Prostate gland (tissue), 2 donors: Measurements from ENCODE around the gene SLC38A5. TPM values are rescaled to one million over a fixed set of nuclear protein-coding genes. Genes with fewer than 3 reads are reported as not detected.
"Not testable (repeated sequence)": the region's sequence is repeated elsewhere in the genome, so short reads cannot be mapped to it uniquely, and the experiment has no call there.

Experiments
- DNase-seq: peaks from one replicate; pipeline ENCODE4 v3.0.0-alpha.2; 2019; ENCODE audit warnings: low spot score
- H3K27ac ChIP-seq, 2 donors: fragments of 200-600 bp; sonication (generic); 2 replicates each; pipeline ENCODE4 v1.5.1; 2017 to 2019
- H3K27me3 ChIP-seq: fragments of 200-600 bp; sonication (generic); replicated peaks from 2 replicates; pipeline ENCODE4 v1.5.1; 2019; ENCODE audit not compliant: insufficient read depth
- H3K36me3 ChIP-seq, 2 donors: fragments of 200-600 bp; sonication (generic); 1 replicate in 1 of 2; 2 replicates in 1 of 2; pipeline versions ENCODE4 v1.5.1 to v1.8.1; 2017 to 2019
- H3K4me1 ChIP-seq: fragments of 200-600 bp; sonication (generic); replicated peaks from 2 replicates; pipeline ENCODE4 v1.5.1; 2019
- H3K4me3 ChIP-seq, 2 donors: fragments of 200-600 bp; sonication (generic); 2 replicates each; pipeline ENCODE4 v1.5.1; 2017 to 2019
- H3K9me3 ChIP-seq: fragments of 200-600 bp; sonication (generic); 2 replicates; pipeline ENCODE4 v1.5.1; 2017
- CTCF ChIP-seq, 4 experiments: fragments of 200-600 bp in 2 of 4; fragments of 450-650 bp in 2 of 4; sonication (generic) in 2 of 4; IDR thresholded peaks; 1 replicate in 3 of 4; 2 replicates in 1 of 4; pipeline ENCODE4 v1.5.1; 2016 to 2019; ENCODE audit warnings: antibody characterized with exemption in 4 of 4, mild to moderate bottlenecking in 2 of 4, moderate library complexity in 2 of 4
- POLR2A ChIP-seq: fragments of 450-650 bp; IDR thresholded peaks from one replicate; pipeline ENCODE4 v1.6.1; 2016; ENCODE audit warnings: antibody characterized with exemption, mild to moderate bottlenecking
- POLR2AphosphoS5 ChIP-seq: sonication (generic); formaldehyde crosslinking; IDR thresholded peaks from one replicate; pipeline ENCODE4 v1.6.1; 2017; ENCODE audit warnings: antibody characterized with exemption
- WGBS: methylation state at CpG from one replicate; pipeline ENCODE4 v1.1.5; 2018; 5-methylcytosine and 5-hydroxymethylcytosine counted together
- intact Hi-C: fragments of 100-400 bp; cut with DNase I; formaldehyde crosslinking; loops from one replicate; pipeline ENCODE4 v1.14.2; 2022
- total RNA-seq, 2 donors: library from RNA; depleted of rRNA; stranded (reverse); fragments of >200 nt; gene quantifications; one replicate each; pipeline ENCODE4 v1.1.0, GENCODE V29; 2016

SLC38A5 gene
- total RNA-seq, 2 donors from 2014 or later: 3.0 to 6.2 TPM

- H3K27me3 ChIP-seq: no peaks in the 10 kb centered on the region
- H3K4me1 ChIP-seq: no peaks in the 10 kb centered on the region
- DNase-seq: no peak
- WGBS: 83% methylated on average over 6 of the region's 6 CpGs
- intact Hi-C loops: no loop called here
- TF ChIP-seq POLR2AphosphoS5 (no peak), CTCF (IDR thresholded peaks at IDR 0.05) (no peak), POLR2A (no peak)
- no peaks in the 10 kb centered on the region for H3K36me3 ChIP-seq
- H3K27ac ChIP-seq: no peak overlapping the region
- no peak overlapping the region for H3K4me3 ChIP-seq
- H3K9me3 ChIP-seq: no peaks in the 10 kb centered on the region
These were observed 13.3 kb downstream of the SLC38A5 start for GRCh38 chrX:48456628-48457331.

GRCh38 chrX:48451708-48452107 lies 18.4 kb downstream of the SLC38A5 start:
- intact Hi-C loops: no loop called here
- Histone ChIP-seq H3K9me3 (no peaks in the 10 kb centered on the region), H3K27me3 (no peaks in the 10 kb centered on the region), H3K4me1 (no peaks in the 10 kb centered on the region), H3K36me3 (no peaks in the 10 kb centered on the region), H3K27ac (no peak overlapping the region), H3K4me3 (no peak overlapping the region)
- DNase-seq: no peak
- WGBS: 43% methylated on average over 4 of the region's 4 CpGs
- TF ChIP-seq CTCF (IDR thresholded peaks at IDR 0.05): no peak
- TF ChIP-seq POLR2AphosphoS5: no peak
- no peak for TF ChIP-seq POLR2A

DNA sequence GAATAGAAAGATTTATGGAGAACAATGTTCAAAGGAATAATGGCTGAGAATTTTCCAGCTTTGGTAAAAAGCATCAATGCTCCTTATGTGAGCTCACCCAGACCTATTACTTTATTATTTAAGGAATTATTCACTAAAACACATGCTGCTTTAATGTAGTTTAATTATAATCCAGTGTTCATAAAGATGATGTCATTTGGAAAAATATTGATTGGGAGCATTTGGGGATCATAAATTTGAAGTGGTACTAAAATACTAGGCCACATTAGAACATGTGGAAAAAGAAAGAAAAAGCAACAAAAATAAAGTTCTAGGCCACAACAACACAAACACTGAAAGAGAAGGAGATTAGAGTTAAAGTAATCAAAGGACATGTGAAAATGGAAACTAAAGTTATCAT lies 20.0 kb downstream of the SLC38A5 start:
- TF ChIP-seq CTCF (IDR thresholded peaks at IDR 0.05) (no peak), POLR2A (no peak), POLR2AphosphoS5 (no peak)
- no peak for DNase-seq
- Histone ChIP-seq H3K27ac (no peak overlapping the region), H3K9me3 (no peaks in the 10 kb centered on the region), H3K4me3 (no peak overlapping the region), H3K27me3 (no peaks in the 10 kb centered on the region), H3K4me1 (no peaks in the 10 kb centered on the region), H3K36me3 (no peaks in the 10 kb centered on the region)
- intact Hi-C loops: no loop called here

- WGBS: 93% methylated on average over 6 of the region's 6 CpGs
- intact Hi-C loops: not testable (repeated sequence)
These were observed 22.9 kb downstream of the SLC38A5 start for GRCh38 chrX:48447201-48447600.

GRCh38 chrX:48433713-48434112 lies 36.3 kb downstream of the SLC38A5 start:
- H3K9me3 ChIP-seq, intact Hi-C loops, H3K4me1 ChIP-seq, H3K27ac ChIP-seq, DNase-seq, H3K4me3 ChIP-seq, H3K36me3 ChIP-seq, H3K27me3 ChIP-seq: not testable (repeated sequence)
- 75% methylated on average over 11 of the region's 13 CpGs for WGBS

More at GRCh38 chrX:48447201-48447600, 22.9 kb downstream of the SLC38A5 start:
- H3K27ac ChIP-seq, H3K4me1 ChIP-seq, DNase-seq, H3K36me3 ChIP-seq, H3K27me3 ChIP-seq, H3K9me3 ChIP-seq, H3K4me3 ChIP-seq: not testable (repeated sequence)

- 76% methylated on average over 4 of the region's 4 CpGs for WGBS
These were observed 39.9 kb downstream of the SLC38A5 start for GRCh38 chrX:48430166-48430565.

GRCh38 chrX:48429606-48430005 lies 40.5 kb downstream of the SLC38A5 start:
- H3K27ac ChIP-seq, H3K36me3 ChIP-seq, H3K9me3 ChIP-seq, DNase-seq, H3K4me1 ChIP-seq, intact Hi-C loops, H3K4me3 ChIP-seq, H3K27me3 ChIP-seq: not testable (repeated sequence)
- WGBS: 37% methylated on average over 5 of the region's 5 CpGs

More at GRCh38 chrX:48430166-48430565, 39.9 kb downstream of the SLC38A5 start:
- H3K4me1 ChIP-seq, H3K27ac ChIP-seq, H3K27me3 ChIP-seq, intact Hi-C loops, H3K4me3 ChIP-seq, H3K9me3 ChIP-seq, H3K36me3 ChIP-seq, DNase-seq: not testable (repeated sequence)

DNA sequence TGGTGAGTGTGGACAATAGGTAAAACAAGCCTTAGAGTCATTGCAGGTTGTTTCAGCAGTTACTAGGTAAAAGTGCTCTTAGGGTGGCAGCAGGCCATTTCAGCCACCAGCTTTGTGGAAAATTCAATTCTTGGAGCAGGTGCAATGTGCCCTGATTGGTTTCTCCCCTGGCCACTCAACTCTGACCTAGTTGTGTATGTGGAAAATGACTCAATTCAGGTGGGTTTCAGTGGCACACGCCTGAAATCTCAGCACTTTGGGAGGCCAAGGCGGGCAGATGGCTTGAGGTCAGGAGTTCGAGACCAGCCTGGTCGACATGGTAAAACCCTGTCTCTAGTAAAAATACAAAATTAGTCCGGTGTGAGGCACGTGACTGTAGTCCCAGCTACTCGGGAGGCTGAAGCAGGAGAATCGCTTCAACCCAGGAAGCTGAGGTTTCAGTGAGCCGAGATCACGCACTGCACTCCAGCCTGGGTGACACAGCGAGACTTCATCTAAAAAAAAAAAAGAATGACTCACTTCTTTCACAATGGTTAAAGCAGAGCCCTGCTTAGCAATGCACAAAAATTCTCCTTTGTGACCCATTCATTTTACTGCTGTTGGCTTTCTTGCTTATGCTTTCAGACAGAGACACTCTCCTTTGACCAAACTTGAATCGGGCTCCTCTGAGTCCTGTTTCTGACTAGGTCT lies 42.9 kb downstream of the SLC38A5 start:
- DNase-seq, H3K4me3 ChIP-seq, H3K4me1 ChIP-seq, intact Hi-C loops, H3K9me3 ChIP-seq, H3K36me3 ChIP-seq, H3K27ac ChIP-seq, H3K27me3 ChIP-seq: not testable (repeated sequence)
- WGBS: no CpG with 5 or more reads among the region's 12 CpGs

DNA sequence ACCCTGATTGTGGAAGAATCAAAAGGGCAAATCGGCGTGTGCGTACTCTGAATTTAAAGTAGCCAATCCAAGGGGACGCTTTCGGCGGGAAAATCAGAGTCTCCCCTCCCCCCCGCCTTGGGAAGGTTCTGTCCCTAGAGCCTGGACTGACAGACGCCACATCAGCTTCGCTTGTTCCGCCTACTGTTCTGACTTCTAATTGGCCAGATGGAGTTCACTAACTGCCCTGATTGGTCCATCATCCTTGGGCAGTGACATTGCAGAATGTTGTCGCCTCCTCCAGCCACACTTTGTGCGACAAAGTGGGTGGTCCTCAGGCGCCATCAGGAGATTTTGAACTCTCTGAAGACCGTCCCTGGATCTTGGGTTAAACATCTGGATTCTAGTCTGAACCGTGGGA lies 58.2 kb downstream of the SLC38A5 start, which contains the start of gene SSX4B:
TSS of gene SSX4B (minus strand) at position 101 of the 400 bp plus-strand sequence. CDS start 588 bp downstream, outside the sequence.
- H3K36me3 ChIP-seq, H3K4me3 ChIP-seq, H3K4me1 ChIP-seq, H3K9me3 ChIP-seq, intact Hi-C loops, DNase-seq, H3K27ac ChIP-seq, H3K27me3 ChIP-seq: not testable (repeated sequence)
- WGBS: no CpG with 5 or more reads among the region's 15 CpGs
